ENCODE data around the gene THG1L. TPM values are rescaled to one million over a fixed set of nuclear protein-coding genes. Genes with fewer than 3 reads are reported as not detected.

THG1L gene
- total RNA-seq, 1 donor from 2014 or later: 6.4 TPM

DNA sequence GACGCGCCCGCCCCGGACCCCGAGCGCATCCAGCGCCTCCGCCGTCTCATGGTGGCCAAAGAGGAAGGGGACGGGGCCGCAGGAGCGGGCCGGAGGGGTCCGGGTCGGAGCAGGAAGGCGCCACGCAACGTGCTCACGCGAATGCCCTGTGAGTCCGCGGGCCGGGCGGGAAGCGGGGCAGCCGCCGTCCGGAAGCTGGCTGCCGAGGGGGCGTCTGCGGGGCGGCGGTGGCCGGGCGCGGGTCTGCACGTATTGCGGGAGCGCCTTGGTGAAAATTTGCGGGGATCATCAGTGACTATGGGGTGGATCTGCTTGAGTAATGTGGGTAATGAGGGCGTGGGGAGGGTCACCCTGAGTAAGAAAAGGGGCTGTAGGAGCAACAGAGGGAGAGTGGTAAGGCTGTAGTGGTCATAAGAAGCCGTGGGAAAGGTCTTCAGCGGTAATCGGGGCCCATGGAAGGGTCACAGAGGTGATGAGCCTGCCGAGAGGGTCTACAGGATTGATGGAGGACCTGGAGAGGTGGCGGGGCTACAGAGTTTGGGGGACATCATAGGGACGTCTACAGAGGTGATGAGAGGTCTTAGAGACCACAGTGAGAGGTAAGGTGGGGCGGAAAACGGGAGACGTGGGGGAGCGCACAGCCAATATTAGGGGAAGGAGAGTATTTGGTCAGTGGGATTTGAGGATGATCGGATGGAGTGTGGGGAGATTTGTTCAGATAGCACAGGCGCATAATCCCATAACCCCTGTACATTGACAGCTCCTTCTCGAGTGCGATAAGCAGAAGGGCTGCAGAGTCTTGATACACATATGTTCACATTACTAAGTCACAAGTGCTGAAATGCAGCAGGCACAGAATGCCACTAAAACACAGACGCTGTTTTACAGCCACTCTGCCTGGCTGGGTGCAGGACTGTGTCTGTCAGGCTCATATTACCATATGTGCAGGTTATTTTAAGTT lies 13.1 kb downstream of the THG1L start:
- Mint-ChIP-seq H3K27me3 (ENCODE audit: unreplicated experiment) (peaks cover 11% of the 10 kb centered on the region), H3K4me1 (ENCODE audit: unreplicated experiment) (peaks cover 12% of the 10 kb centered on the region), H3K4me3 (ENCODE audit: unreplicated experiment) (peak overlapping the region; percentile 99), H3K36me3 (ENCODE audit: low read depth, unreplicated experiment) (no peaks in the 10 kb centered on the region), H3K27ac (ENCODE audit: unreplicated experiment) (peak overlapping the region; percentile 77), H3K9me3 (ENCODE audit: unreplicated experiment) (no peaks in the 10 kb centered on the region)
- peak; percentile 42 for DNase-seq (ENCODE audit: low spot score)
- no peak for TF ChIP-seq CTCF (IDR thresholded peaks at IDR 0.05; ENCODE audit: unreplicated experiment)

DNA sequence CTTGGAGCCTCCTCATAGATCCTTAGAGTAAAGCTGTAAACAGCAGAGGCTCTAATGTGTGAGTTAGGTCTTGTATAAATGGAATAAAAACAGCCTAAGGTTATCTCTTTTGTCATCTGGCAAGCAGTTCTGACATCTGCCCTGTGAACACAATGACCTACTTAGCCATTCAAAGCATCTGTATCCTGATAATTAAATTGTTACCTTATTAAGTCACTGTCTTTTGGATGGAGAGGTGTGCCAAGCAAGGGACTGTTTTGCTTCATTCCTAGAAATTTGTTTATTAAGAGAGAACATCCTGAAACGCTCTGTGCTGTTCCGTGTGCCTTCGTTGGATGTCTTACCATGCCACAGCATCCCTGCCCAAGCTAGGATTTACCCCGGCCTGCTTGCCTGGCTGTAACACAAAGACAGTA lies 13.8 kb downstream of the THG1L start:
- H3K27me3 Mint-ChIP-seq (ENCODE audit: unreplicated experiment): peaks cover 11% of the 10 kb centered on the region
- no peak for TF ChIP-seq CTCF (IDR thresholded peaks at IDR 0.05; ENCODE audit: unreplicated experiment)
- DNase-seq (ENCODE audit: low spot score): no peak
- no peaks in the 10 kb centered on the region for H3K9me3 Mint-ChIP-seq (ENCODE audit: unreplicated experiment)
- no peak overlapping the region for H3K4me3 Mint-ChIP-seq (ENCODE audit: unreplicated experiment)
- no peaks in the 10 kb centered on the region for H3K36me3 Mint-ChIP-seq (ENCODE audit: low read depth, unreplicated experiment)
- no peak overlapping the region for H3K27ac Mint-ChIP-seq (ENCODE audit: unreplicated experiment)
- H3K4me1 Mint-ChIP-seq (ENCODE audit: unreplicated experiment): peaks cover 12% of the 10 kb centered on the region

GRCh38 chr5:157747173-157747740 lies 16.0 kb downstream of the THG1L start:
- peaks cover 12% of the 10 kb centered on the region for H3K4me1 Mint-ChIP-seq (ENCODE audit: unreplicated experiment)
- no peak for TF ChIP-seq CTCF (IDR thresholded peaks at IDR 0.05; ENCODE audit: unreplicated experiment)
- no peak for DNase-seq (ENCODE audit: low spot score)
- H3K27ac Mint-ChIP-seq (ENCODE audit: unreplicated experiment): no peak overlapping the region
- H3K4me3 Mint-ChIP-seq (ENCODE audit: unreplicated experiment): no peak overlapping the region
- H3K9me3 Mint-ChIP-seq (ENCODE audit: unreplicated experiment): no peaks in the 10 kb centered on the region
- no peaks in the 10 kb centered on the region for H3K36me3 Mint-ChIP-seq (ENCODE audit: low read depth, unreplicated experiment)
- peaks cover 11% of the 10 kb centered on the region for H3K27me3 Mint-ChIP-seq (ENCODE audit: unreplicated experiment)

DNA sequence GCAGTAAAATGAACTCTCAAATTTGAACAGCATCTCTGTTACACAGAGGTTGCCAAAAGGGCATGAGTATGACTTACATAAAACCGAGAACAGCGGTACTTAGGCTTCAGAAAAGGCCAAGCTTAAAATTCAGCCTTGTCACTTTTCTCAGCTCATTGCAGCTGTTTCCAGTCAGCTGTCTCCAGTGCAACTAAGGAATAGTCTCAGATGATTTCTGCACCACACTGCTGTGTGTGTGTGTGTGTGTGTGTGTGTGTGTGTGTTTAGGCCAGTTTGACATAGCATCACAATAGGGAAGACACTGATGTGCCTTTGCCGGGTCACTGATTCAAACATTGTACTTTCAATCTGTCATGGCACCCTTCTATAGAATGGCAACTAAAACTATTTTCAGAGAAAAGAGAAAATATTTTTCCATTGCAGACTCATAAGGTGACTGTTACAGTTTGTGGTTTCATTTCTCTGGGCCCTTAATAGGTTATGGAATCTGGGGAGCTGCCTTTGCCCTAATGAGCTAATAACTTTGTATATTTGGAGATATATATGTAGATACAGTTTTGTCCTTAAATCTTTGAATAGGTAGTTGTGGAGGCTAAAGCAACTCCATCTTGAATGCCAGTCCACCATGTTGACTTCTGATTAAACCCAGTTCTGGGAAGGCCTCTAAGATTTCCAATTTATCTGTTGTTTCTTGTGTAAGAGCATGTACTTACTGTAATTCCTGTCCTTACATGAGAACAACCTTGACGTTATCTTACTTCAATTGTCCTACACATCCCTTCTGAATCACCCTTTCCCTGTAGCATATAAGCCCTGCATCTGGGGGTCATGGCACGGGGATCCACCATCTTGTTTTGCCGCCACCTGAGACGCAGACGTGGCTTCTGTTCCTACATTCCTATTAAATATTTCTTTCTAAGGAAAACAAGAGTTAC lies 16.8 kb downstream of the THG1L start:
- Mint-ChIP-seq H3K4me3 (ENCODE audit: unreplicated experiment) (no peak overlapping the region), H3K27ac (ENCODE audit: unreplicated experiment) (no peak overlapping the region), H3K9me3 (ENCODE audit: unreplicated experiment) (no peaks in the 10 kb centered on the region), H3K36me3 (ENCODE audit: low read depth, unreplicated experiment) (peaks cover 3% of the 10 kb centered on the region), H3K4me1 (ENCODE audit: unreplicated experiment) (peaks cover 12% of the 10 kb centered on the region), H3K27me3 (ENCODE audit: unreplicated experiment) (peaks cover 8% of the 10 kb centered on the region)
- no peak for TF ChIP-seq CTCF (IDR thresholded peaks at IDR 0.05; ENCODE audit: unreplicated experiment)
- DNase-seq (ENCODE audit: low spot score): no peak
